GM12878 (cell line): ENCODE results near the gene ARHGAP22. TPM values are rescaled to one million over a fixed set of nuclear protein-coding genes. Genes with fewer than 3 reads are reported as not detected.

Experiments
- ATAC-seq: fragments of 200-7000 bp; cut with Tn5 transposase; 3 replicates; pipeline ENCODE4 v1.9.1; 2020; ENCODE audit warnings: mild to moderate bottlenecking, moderate library complexity
- BruUV-seq: library from RNA; stranded (reverse); fragments of 400-500 nt; replicated peaks from 2 replicates; lab custom pipeline; 2021; lab: Mats Ljungman, UMichigan
- CTCF ChIA-PET: fragments of 300-600 bp; sonication (Branson Sonifier 250); formaldehyde crosslinking; extraction: SDS; loops from one replicate; lab custom pipeline; 2021; ENCODE audit warnings: inconsistent platforms; lab: Yijun Ruan, JAX
- POLR2A ChIA-PET: fragments of 350-600 bp; formaldehyde crosslinking; extraction: SDS; loops from one replicate; lab custom pipeline; 2021; ENCODE audit warnings: inconsistent platforms; lab: Charles Lee
- RAD21 ChIA-PET: fragments of 300-600 bp; sonication (Branson Sonifier 250); formaldehyde crosslinking; loops from one replicate; lab custom pipeline; 2023; ENCODE audit warnings: antibody characterized with exemption; ENCODE audit not compliant: unreplicated experiment; lab: Charles Lee
- SMC1A ChIA-PET: fragments of 300-600 bp; sonication (Branson Sonifier 250); formaldehyde crosslinking; loops from one replicate; lab custom pipeline; 2023; ENCODE audit not compliant: unreplicated experiment, uncharacterized antibody; lab: Charles Lee
- DNase-seq: peaks from one replicate; pipeline ENCODE4 v3.0.0-alpha.2; 2011; ENCODE audit warnings: low read depth, low spot score
- FAIRE-seq: peaks from 3 replicates; lab custom pipeline; 2011; peaks lifted over from hg19 to GRCh38; lab: Jason Lieb, UNC
- H2AFZ ChIP-seq: 2 replicates; pipeline ENCODE4 v1.6.0; 2011; ENCODE audit warnings: low read depth, low read length, control low read depth; ENCODE audit not compliant: control insufficient read depth
- H3K27ac ChIP-seq: 2 replicates; pipeline ENCODE4 v1.5.1; 2011; ENCODE audit warnings: control low read depth; ENCODE audit not compliant: control insufficient read depth, insufficient read depth
- H3K27me3 ChIP-seq, 2 experiments: replicated peaks in 1 of 2; 2 replicates each; pipeline versions ENCODE4 v1.6.0 to v1.6.1; 2011; ENCODE audit warnings: low read length in 1 of 2; ENCODE audit not compliant: control insufficient read depth in 2 of 2, insufficient read depth in 2 of 2
- H3K36me3 ChIP-seq, 2 experiments: 2 replicates each; pipeline ENCODE4 v1.5.1; 2011; ENCODE audit warnings: low read length in 1 of 2; ENCODE audit not compliant: control insufficient read depth in 2 of 2, insufficient read depth in 2 of 2
- H3K4me1 ChIP-seq: 2 replicates; pipeline ENCODE4 v1.6.1; 2011; ENCODE audit warnings: mild to moderate bottlenecking, low read length, moderate library complexity, mixed read lengths; ENCODE audit not compliant: control insufficient read depth, insufficient read depth
- H3K4me2 ChIP-seq: 2 replicates; pipeline ENCODE4 v1.6.0; 2011; ENCODE audit warnings: control low read depth; ENCODE audit not compliant: control insufficient read depth, insufficient read depth
- H3K4me3 ChIP-seq: fragments of 200-600 bp; sonication (generic); 2 replicates; pipeline ENCODE4 v1.5.1; 2016
- H3K79me2 ChIP-seq: 2 replicates; pipeline ENCODE4 v1.6.0; 2011; ENCODE audit warnings: low read length; ENCODE audit not compliant: control insufficient read depth, insufficient read depth
- H3K9ac ChIP-seq: 2 replicates; pipeline ENCODE4 v1.8.0; 2011; ENCODE audit warnings: low read length, control low read depth, mixed read lengths; ENCODE audit not compliant: control insufficient read depth, insufficient read depth
- H3K9me3 ChIP-seq: replicated peaks from 3 replicates; pipeline ENCODE4 v1.5.1; 2011; ENCODE audit warnings: mild to moderate bottlenecking, low read length; ENCODE audit not compliant: control insufficient read depth, insufficient read depth
- H4K20me1 ChIP-seq: 2 replicates; pipeline ENCODE4 v1.6.0; 2011; ENCODE audit not compliant: control insufficient read depth, insufficient read depth
- BRCA1 ChIP-seq: IDR thresholded peaks from 2 replicates; pipeline ENCODE4 v1.6.1; 2011; ENCODE audit warnings: low read depth, low read length, improper control_type of control experiment
- ELK1 ChIP-seq: IDR thresholded peaks from 2 replicates; pipeline ENCODE4 v1.6.1; 2012; ENCODE audit warnings: low read depth, low read length, improper control_type of control experiment
- IRF4 ChIP-seq: IDR thresholded peaks from 2 replicates; pipeline ENCODE4 v1.6.1; 2011; ENCODE audit warnings: low read depth, low read length
- NFXL1 ChIP-seq: fragments of 450-650 bp; IDR thresholded peaks from 2 replicates; pipeline ENCODE4 v1.6.1; 2017; ENCODE audit warnings: antibody characterized with exemption, mild to moderate bottlenecking, borderline replicate concordance
- NFYB ChIP-seq: IDR thresholded peaks from 2 replicates; pipeline ENCODE4 v1.6.1; 2011; ENCODE audit warnings: low read depth, mild to moderate bottlenecking, low read length, improper control_type of control experiment, moderate library complexity; ENCODE audit not compliant: insufficient read depth
- PBX3 ChIP-seq: IDR thresholded peaks from 2 replicates; pipeline ENCODE4 v1.6.1; 2011; ENCODE audit warnings: mild to moderate bottlenecking, low read depth, low read length, moderate library complexity; ENCODE audit not compliant: insufficient replicate concordance
- PKNOX1 ChIP-seq: fragments of 450-650 bp; IDR thresholded peaks from 2 replicates; pipeline ENCODE4 v1.6.1; 2016; ENCODE audit warnings: mild to moderate bottlenecking
- ZBTB4 ChIP-seq: fragments of 450-650 bp; formaldehyde crosslinking; IDR thresholded peaks from 2 replicates; pipeline ENCODE4 v1.4.0; 2022; ENCODE audit warnings: mild to moderate bottlenecking, moderate library complexity
- ZNF274 ChIP-seq: IDR thresholded peaks from one replicate; pipeline ENCODE4 v1.8.0; 2011; ENCODE audit not compliant: insufficient read length, insufficient read depth
- WGBS: methylation state at CpG from one replicate; pipeline ENCODE4 v1.1.6; 2016; ENCODE audit warnings: low lambda C conversion rate; ENCODE audit not compliant: insufficient replicate concordance, insufficient coverage; ENCODE audit errors: missing lambda C conversion rate; 5-methylcytosine and 5-hydroxymethylcytosine counted together
- in situ Hi-C: fragments of 300-500 bp; cut with MboI; formaldehyde crosslinking; loops from 9 replicates; pipeline ENCODE4 v1.14.3; 2018; ENCODE audit warnings: mixed read lengths
- intact Hi-C: fragments of 100-400 bp; cut with micrococcal nuclease; formaldehyde crosslinking; loops from one replicate; pipeline ENCODE4 v1.14.2; 2022; ENCODE audit not compliant: unreplicated experiment
- polyA plus RNA-seq, 11 experiments: library from polyadenylated mRNA; depleted of rRNA in 4 of 11; unstranded in 6 of 11; stranded (reverse) in 5 of 11; fragments of >200 nt; fragmentation: Nextera tagmentation in 4 of 11; fragmentation: Illumina TruSeq in 1 of 11; extraction: Ambion mirVana in 4 of 11; extraction: Trizol in 1 of 11; gene quantifications; 1 replicate in 1 of 11; 2 replicates in 10 of 11; pipeline versions ENCODE4 v1.2.1 to v1.2.3, GENCODE V29; 2011 to 2016; ENCODE audit warnings: inconsistent platforms in 2 of 11, missing spikeins in 2 of 11, low read depth in 1 of 11
- total RNA-seq, 4 experiments: library from RNA; depleted of rRNA in 3 of 4; stranded (reverse); fragments of >200 nt in 3 of 4; fragmentation: Illumina TruSeq in 1 of 4; extraction: Trizol in 1 of 4; gene quantifications; 2 replicates each; pipeline versions ENCODE4 v1.2.1 to v1.2.3, GENCODE V29; 2013 to 2021

The ARHGAP22 gene
- total and polyA plus RNA-seq, 10 of the 15 experiments (the other 5 are each of a cell fraction or from before 2014, with no cell fraction given), result 0.07 to 0.61 (median 0.18) TPM; not detected in 5

- Histone ChIP-seq H3K79me2 (no peaks in the 10 kb centered on the region), H3K27ac (no peak overlapping the region), H3K36me3 (no peaks in the 10 kb centered on the region), H3K4me2 (no peak overlapping the region), H2AFZ (no peak overlapping the region), H3K9me3 (no peaks in the 10 kb centered on the region), H3K4me3 (no peak overlapping the region), H3K27me3 (no peaks in the 10 kb centered on the region), H4K20me1 (no peaks in the 10 kb centered on the region), H3K4me1 (peaks cover 12% of the 10 kb centered on the region), H3K9ac (no peak overlapping the region)
- no peak for ATAC-seq
- in situ Hi-C loops, result no loop called here
- BruUV-seq, result no TSS peak
- WGBS, result 39% methylated on average over 5 of the region's 5 CpGs
- SMC1A ChIA-PET, result interaction anchor here (1.2 to 2.0 kb wide), 2 partner anchors 14 to 27 kb away, joined by 3 to 6 read pairs; no protein-coding TSS in a partner anchor
- TF ChIP-seq IRF4 (no peak), PBX3 (no peak), ZBTB4 (no peak), ELK1 (no peak), NFYB (no peak), BRCA1 (no peak), NFXL1 (no peak), PKNOX1 (no peak), ZNF274 (no peak)
- no peak for DNase-seq
- FAIRE-seq, result no peak
- POLR2A ChIA-PET, result no interaction called here
- CTCF ChIA-PET, result interaction anchor here (1.0 to 3.5 kb wide), 4 partner anchors 15 to 76 kb away, joined by 4 to 19 read pairs (median 10); no protein-coding TSS in a partner anchor
- intact Hi-C loops, result no loop called here
- RAD21 ChIA-PET, result interaction anchor here (2.1 kb wide), 1 partner anchor 76 kb away, joined by 10 read pairs; no protein-coding TSS in a partner anchor
Observed at GRCh38 chr10:48580236-48580635, 24.6 kb downstream of the ARHGAP22 start.
